ENCODE results near the gene NOD2.

DNA sequence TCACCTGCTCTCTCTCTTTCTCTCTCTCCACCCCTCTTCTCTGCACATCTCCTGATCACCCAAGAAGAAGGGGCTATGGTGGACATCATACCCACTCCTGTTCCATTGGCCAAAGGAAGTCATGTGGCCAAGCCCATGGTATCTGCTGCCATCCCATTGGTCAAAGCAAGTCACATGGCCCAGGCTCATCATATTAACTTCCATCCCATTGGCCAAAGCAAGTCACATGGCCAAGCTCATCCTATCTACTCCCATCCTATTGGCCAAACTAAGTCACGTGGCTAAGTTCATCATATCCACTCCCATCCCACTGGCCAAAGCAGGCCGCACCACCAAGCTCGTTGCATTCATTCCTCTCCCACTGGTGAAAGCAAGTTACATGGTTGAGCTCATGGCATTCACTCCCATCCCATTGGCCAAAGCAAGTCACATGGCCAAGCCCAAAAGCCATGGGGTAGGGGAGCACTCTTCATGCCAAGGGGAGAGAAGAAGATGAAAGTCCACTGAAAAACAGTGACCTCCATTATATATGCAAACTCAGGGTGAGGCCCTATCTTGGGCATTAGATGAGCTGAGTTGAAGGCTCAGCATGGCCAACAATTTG lies 41.5 kb upstream of the NOD2 start:
- no peak for TF ChIP-seq POLR2AphosphoS5 (IDR thresholded peaks at IDR 0.05)
- TF ChIP-seq CTCF (IDR thresholded peaks at IDR 0.05): no peak
- TF ChIP-seq POLR2A (IDR thresholded peaks at IDR 0.05): no peak
- no peak for TF ChIP-seq EP300 (IDR thresholded peaks at IDR 0.05; ENCODE audit: low read depth)

Data from transverse colon (tissue), 4 donors.